NCI-H2196 (cell line): Measurements from ENCODE around the gene GBA3.

Experiments used
- DNase-seq: peaks from one replicate; lab custom pipeline; 2025; ENCODE audit not compliant: unreplicated experiment; lab: John Stamatoyannopoulos, UW

Gene GBA3

GRCh38 chr4:22695029-22695428 is 2.3 kb downstream of the GBA3 start:
- no peak for DNase-seq

GRCh38 chr4:22695917-22696316 is 3.2 kb downstream of the GBA3 start:
- no peak for DNase-seq

GRCh38 chr4:22703912-22704311 is 11.2 kb downstream of the GBA3 start:
- no peak for DNase-seq

DNA sequence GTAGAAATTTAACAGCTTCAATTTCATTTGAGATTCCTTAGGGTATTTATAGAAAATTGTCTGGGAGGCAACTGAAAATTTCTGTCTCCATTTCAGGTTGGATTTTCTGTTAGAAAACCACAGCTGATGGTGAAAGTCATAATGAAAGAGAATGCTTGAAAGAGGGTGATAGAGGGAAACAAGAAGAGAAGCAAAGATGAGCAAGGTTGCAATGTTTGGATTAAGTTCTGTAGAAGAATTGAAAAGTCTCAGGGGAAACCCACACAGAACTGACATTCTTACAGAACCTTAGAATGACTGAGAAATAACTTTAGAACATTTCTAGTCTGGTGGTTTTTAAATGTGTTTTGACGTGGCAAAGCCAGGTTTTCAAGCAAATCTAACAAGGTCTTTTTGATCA is 14.7 kb downstream of the GBA3 start:
- DNase-seq, result no peak

DNA sequence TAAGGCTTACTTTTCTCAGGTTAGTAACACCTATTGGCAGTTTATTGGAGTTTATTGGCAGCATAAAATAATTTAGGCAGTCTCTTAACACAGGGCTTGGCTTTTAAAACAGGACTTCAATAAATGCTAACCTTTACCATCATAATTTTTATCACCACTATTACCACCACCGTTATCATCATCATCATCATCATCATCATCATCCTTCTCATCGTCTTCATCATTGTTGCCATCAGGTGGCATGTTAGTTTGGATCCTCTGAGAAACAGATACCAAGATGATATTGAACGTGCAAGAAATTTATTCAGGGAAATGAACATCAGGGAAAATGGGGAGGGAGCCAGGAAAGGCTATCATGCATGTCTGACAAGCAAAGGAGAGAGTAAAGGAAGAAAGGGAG is 16.2 kb downstream of the GBA3 start:
- no peak for DNase-seq

DNA sequence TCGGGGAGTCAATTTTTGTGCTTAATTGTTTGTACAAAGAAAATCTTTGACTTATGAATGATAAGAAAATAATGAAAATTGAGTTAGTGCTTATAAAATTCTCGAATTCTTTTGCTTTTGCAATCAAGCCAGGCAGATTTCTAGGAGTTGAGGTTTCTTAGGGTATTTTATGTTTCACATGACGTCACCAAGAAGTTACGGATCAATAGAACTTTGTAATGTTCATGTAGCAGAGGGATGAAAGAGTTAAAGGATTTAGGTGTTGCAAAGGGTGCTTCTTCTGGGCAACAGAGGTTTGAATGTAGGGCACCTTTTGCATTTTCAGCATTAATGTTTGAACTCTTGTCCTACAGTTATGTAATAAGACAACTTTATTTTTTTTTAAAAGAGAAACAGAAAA is 19.4 kb downstream of the GBA3 start:
- DNase-seq, result no peak

DNA sequence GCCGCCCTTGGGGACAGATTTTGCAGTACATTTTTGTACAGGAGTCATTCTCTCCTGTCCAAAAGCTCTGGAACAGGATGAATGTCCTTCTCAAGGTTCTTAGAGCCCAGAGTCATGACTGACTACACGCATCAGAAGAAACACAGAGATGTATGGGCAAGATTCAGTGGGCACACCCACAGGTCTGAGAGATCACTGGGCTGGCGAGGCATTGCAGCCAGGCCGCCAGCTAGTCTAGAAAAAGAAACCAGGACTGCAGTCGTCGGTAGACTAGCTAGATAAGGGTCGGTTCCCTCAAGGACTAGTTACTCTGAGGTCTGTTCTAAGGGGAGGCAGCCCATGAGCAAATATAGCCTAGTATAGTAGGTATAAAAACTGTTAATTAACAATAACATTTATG is 19.8 kb downstream of the GBA3 start:
- no peak for DNase-seq

DNA sequence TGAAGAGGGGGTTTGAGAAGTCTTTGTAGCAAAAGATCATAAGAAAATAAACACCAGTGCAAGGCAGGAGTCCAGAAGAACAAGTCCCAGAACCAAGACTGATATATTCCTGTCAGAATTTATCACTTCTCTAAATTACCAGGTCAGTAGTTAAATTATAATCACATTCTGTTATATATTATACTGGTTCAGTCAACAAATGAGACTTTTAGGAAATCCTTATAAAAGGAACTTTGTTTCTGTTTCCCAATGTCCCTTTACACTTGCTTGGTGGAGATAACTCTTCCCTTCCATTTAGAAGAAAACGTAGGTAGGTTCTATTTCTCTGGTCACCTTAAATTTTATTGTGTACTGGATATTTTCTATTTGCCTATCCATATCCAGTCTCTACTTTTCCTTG is 21.1 kb downstream of the GBA3 start:
- DNase-seq, result no peak

DNA sequence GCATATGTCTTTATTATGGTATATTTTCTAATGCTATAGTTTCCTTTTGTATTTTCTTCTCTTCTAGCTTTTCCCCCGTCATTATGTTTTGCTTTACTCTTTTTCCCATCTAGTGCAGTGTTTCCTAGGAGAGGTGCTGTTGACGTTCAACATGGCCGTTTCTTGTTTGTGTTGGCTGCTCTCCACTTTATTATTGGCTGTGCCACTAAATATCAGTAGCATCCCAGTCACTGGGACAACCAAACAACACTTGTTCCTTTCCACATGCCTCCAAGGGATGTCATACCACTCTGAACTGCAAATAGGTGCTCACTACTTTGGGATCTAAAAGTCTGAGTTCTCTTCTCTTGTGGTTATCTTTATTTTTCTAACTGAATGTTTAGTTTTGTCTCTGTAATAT is 26.5 kb downstream of the GBA3 start:
- DNase-seq, result no peak

GRCh38 chr4:22720091-22720490 is 27.4 kb downstream of the GBA3 start:
- DNase-seq, result no peak

DNA sequence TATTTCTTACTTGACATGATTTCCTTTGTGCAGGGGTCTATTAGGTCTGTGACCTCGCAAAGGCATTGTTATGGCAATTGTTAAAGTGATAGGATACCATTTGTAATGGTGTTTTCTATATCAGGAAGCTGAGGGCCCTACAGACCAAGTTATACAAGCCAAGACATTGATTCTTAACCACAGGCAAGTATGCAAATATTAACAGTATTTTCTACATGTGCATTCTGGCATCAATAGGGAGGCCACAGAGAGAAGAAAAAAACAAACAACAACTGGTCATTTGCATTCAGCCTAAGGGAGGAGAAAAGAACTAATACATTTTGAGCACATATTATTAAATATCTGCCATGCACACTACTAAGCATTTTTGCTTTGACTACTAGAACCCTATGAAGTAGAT is 28.5 kb downstream of the GBA3 start:
- DNase-seq, result no peak

DNA sequence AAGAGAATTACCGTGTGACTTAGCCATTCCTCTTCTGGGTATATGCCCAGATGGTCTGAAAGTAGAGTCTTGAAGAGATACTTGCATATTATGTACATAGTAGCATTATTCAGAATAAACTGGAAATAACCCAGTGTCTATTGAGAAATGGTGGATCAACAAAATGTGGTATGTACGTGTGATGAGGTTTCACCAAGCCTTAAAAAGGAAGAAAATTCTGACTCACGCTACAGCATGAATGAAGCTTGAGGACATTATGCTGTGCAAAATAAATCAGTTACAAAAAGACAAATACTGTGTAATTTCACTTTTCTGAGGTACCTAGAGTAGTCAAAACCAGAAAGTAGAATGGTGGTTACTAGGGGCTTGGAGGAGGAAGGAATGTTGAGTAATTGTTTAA is 37.3 kb downstream of the GBA3 start:
- DNase-seq, result no peak

DNA sequence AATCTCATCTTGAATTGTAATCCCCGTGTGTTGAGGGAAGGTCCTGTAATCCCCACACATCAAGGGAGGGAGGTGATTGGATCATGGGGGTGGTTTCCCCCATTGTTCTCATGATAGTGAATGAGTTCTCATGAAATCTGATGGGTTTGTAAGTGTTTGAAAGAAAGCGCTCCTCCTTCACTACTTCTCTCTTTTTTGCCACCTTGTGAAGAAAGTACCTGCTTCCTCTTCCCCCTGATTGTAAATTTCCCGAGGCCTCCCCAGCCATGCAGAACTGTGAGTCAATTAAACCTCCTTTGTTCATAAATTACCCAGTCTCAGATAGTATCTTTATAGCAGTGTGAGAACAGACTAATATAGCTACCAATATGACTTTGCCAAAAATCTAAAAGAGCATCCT is 41.1 kb downstream of the GBA3 start:
- no peak for DNase-seq

GRCh38 chr4:22736912-22737311 is 44.2 kb downstream of the GBA3 start:
- no peak for DNase-seq

DNA sequence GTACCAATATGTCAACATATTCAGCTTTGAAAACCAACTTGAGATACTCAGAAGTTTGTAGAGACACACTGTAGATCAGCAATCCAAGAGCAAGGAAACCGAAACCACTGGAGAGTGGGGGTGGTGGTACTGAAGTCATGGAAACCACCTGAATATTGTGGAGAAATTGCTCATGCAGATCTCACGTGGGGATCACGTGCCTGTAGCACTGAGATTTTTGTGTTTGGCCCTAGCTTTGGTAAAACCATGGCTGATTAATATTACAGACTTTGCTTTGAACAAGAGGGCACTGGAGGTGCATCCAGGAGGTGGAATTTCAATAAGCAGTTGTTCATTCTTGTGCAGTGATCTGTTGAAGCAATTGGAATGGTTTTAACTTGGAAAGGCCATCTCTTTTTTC is 47.2 kb downstream of the GBA3 start:
- DNase-seq, result no peak

DNA sequence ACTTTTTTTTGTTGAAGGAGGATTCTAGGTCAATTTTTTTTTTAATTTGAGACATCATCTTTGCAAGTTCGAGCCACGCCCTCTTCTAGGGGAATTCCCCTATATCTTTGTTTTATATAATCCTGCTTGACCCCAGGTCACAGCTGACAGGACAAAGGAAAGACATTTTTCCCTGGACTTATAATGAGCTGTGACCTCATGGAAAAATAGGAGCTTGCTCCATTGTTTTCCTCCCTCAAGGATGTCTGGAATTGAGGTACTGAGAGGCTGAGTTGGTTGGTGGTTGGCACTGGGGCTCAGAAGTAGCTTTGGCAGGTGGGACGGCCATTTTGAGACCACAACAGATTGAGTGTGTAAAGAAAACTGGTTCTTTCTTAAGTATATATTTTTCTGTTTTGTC is 49.0 kb downstream of the GBA3 start:
- DNase-seq, result no peak

DNA sequence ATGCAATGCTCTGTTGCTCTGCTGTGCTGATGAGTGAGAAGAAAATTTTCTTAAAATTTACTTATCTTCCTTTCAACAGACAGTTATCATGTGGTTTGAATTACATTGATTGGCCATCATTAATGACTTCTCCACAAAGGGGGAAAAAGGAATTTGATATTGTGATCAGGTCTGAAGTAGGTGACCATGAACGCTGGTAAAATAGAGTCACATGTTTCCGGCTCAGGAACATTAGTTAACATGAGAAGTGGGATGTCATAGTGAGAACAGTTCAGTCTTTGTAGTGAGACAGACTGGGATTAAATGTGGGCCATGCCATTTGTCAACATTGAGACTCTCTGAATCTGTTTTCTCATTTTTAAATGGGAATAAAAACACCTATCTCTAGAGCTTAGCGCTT is 50.6 kb downstream of the GBA3 start:
- DNase-seq, result no peak

GRCh38 chr4:22744478-22745062 is 51.8 kb downstream of the GBA3 start:
- DNase-seq, result no peak

DNA sequence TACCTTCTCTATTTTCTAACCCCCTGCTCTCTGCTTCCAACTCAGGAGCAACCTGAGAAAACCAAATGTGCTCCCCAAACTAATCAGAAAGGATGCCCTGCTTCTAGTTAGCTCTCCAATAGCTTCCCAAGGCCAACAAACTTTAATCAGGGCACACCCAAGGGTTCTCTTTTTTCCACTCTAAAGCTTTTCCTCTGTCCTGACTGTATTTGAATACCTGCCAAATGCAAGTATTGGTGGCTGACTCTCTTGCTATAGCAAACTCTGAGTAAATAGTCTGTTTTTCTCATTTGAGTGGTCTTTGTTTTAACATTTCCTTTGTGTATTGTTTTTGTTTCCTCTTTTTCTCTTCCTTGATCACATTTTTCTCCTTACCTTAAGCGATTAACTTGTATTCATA is 52.5 kb downstream of the GBA3 start:
- no peak for DNase-seq

DNA sequence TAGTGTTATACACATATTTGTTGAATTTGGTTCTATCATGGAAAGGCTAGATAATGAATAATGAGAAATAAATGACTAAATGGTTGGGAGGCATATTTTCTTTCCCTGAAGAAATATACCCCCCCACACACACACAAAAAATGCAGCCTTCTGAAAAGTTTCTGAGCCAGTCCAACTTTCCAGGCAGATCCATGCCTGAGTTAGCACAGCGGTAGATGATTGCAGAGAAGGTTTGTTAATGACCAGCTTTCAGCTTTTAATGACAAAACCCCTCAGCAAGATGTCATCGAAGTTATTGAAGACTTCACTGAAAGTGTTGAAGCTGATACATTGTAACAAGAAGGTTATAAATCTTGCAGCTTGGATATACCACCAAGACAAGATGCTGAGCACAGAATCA is 61.4 kb downstream of the GBA3 start:
- no peak for DNase-seq

GRCh38 chr4:22762548-22762947 is 69.8 kb downstream of the GBA3 start:
- no peak for DNase-seq

DNA sequence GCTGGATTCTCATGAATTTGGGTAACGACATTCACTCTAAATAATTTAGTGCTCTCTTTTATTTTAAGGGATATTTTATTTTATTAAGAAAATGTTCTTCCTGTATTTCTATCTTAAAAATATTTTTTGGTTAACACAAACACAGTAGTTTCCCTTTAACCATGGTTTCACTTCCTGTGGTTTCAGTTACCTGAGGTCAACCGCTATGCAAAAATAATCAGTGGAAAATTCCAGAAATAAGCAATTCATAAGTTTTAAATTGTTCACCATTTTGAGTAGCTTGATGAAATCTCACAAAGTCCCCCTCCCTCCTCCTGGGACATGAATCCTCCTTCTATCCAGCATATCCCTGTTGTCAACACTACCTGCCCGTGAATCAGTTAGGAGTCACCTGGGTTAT is 71.4 kb downstream of the GBA3 start:
- DNase-seq, result no peak

- DNase-seq, result no peak
Measured at GRCh38 chr4:22766068-22766467, 73.3 kb downstream of the GBA3 start.
